Panc1 (cell line): ENCODE results near the gene SLC12A3. TPM values are rescaled to one million over a fixed set of nuclear protein-coding genes. Genes with fewer than 3 reads are reported as not detected.

Experiments
- ATAC-seq: fragments of 200-7000 bp; cut with Tn5 transposase; 2 replicates; pipeline ENCODE4 v1.9.1; 2020; ENCODE audit warnings: mild to moderate bottlenecking, moderate library complexity
- BruUV-seq: library from RNA; stranded (reverse); fragments of 400-500 nt; replicated peaks from 2 replicates; lab custom pipeline; 2021; lab: Mats Ljungman, UMichigan
- CTCF ChIA-PET: fragments of 300-600 bp; sonication (Branson Sonifier 250); formaldehyde crosslinking; loops from one replicate; lab custom pipeline; 2022; ENCODE audit warnings: antibody characterized with exemption; lab: Charles Lee
- POLR2A ChIA-PET: fragments of 300-600 bp; sonication (Branson Sonifier 250); formaldehyde crosslinking; loops from one replicate; lab custom pipeline; 2022; ENCODE audit warnings: antibody characterized with exemption; lab: Charles Lee
- DNase-seq: peaks from one replicate; pipeline ENCODE4 v3.0.0-alpha.2; 2010; ENCODE audit warnings: low read depth, low spot score
- H3K27ac ChIP-seq: 2 replicates; pipeline ENCODE4 v1.5.1; 2011; ENCODE audit warnings: mild to moderate bottlenecking, low read length, inconsistent platforms
- H3K27me3 ChIP-seq: fragments of 200-500 bp; sonication (Bioruptor generic); 2 replicates; pipeline ENCODE4 v1.6.0; 2014; ENCODE audit warnings: low read length, inconsistent platforms; ENCODE audit not compliant: control insufficient read depth, insufficient read depth
- H3K36me3 ChIP-seq: fragments of 200-500 bp; sonication (Bioruptor generic); 2 replicates; pipeline ENCODE4 v1.5.1; 2014; ENCODE audit warnings: inconsistent platforms, mild to moderate bottlenecking, low read length, moderate library complexity; ENCODE audit not compliant: control insufficient read depth, insufficient read depth
- H3K4me1 ChIP-seq: 2 replicates; pipeline ENCODE4 v1.5.1; 2011; ENCODE audit warnings: inconsistent platforms, mild to moderate bottlenecking, low read length, moderate library complexity; ENCODE audit not compliant: control insufficient read depth, insufficient read depth
- H3K4me3 ChIP-seq, 2 experiments: 2 replicates each; pipeline ENCODE4 v1.5.1; 2011 to 2012; ENCODE audit warnings: low read depth in 2 of 2, low read length in 2 of 2, mild to moderate bottlenecking in 2 of 2, inconsistent platforms in 1 of 2, moderate library complexity in 1 of 2
- H3K9me3 ChIP-seq: fragments of 200-500 bp; sonication (Bioruptor generic); 2 replicates; pipeline ENCODE4 v1.5.1; 2014; ENCODE audit warnings: low read depth, mild to moderate bottlenecking, inconsistent platforms, low read length, moderate library complexity; ENCODE audit not compliant: control insufficient read depth, insufficient read depth
- CTCF ChIP-seq: fragments of 450-650 bp; IDR thresholded peaks from 2 replicates; pipeline ENCODE4 v1.5.1; 2017; ENCODE audit warnings: mild to moderate bottlenecking
- POLR2AphosphoS5 ChIP-seq: IDR thresholded peaks from 2 replicates; pipeline ENCODE4 v1.6.1; 2012; ENCODE audit warnings: mild to moderate bottlenecking, low read depth, low read length, moderate library complexity
- SIN3A ChIP-seq: IDR thresholded peaks from 2 replicates; pipeline ENCODE4 v1.6.1; 2012; ENCODE audit warnings: low read depth, mild to moderate bottlenecking, low read length, moderate library complexity, borderline replicate concordance; ENCODE audit not compliant: insufficient read depth
- TCF7L2 ChIP-seq: IDR thresholded peaks from 2 replicates; pipeline ENCODE4 v1.6.1; 2011; ENCODE audit warnings: mild to moderate bottlenecking, low read depth, low read length, inconsistent platforms
- in situ Hi-C: cut with HindIII; loops from 2 replicates; pipeline ENCODE4 v1.10.0; 2016; ENCODE audit warnings: low sequenced_read_pairs, low pct_unique_long_range_greater_than_20kb
- intact Hi-C: fragments of 100-400 bp; cut with micrococcal nuclease; formaldehyde crosslinking; loops from one replicate; pipeline ENCODE4 v1.10.0; 2022; ENCODE audit not compliant: unreplicated experiment
- total RNA-seq: library from RNA; stranded (reverse); gene quantifications from one replicate; pipeline ENCODE4 v1.2.1, GENCODE V29; 2021; ENCODE audit not compliant: unreplicated experiment
- TF ChIP-seq, protein P1 (sequence below), 2 experiments: IDR thresholded peaks; 2 replicates each; pipeline ENCODE4 v1.6.1; 2011 to 2012; ENCODE audit warnings: low read depth in 2 of 2, control low read depth in 1 of 2, low read length in 1 of 2, mild to moderate bottlenecking in 1 of 2, moderate library complexity in 1 of 2; ENCODE audit not compliant: insufficient read depth in 1 of 2

Gene SLC12A3
- total RNA-seq, 1 experiment from 2014 or later: 0.15 TPM

GRCh38 chr16:56911771-56912571, 47.0 kb downstream of the SLC12A3 start:
- in situ Hi-C loops: no loop called here
- no peak for TF ChIP-seq POLR2AphosphoS5
- Histone ChIP-seq H3K27ac (no peak overlapping the region), H3K4me1 (no peaks in the 10 kb centered on the region), H3K4me3 (no peak overlapping the region), H3K9me3 (no peaks in the 10 kb centered on the region), H3K27me3 (no peaks in the 10 kb centered on the region), H3K36me3 (no peaks in the 10 kb centered on the region)
- intact Hi-C loops: no loop called here
- no peak for ATAC-seq
- DNase-seq: no peak
- no TSS peak for BruUV-seq
- ChIA-PET POLR2A (interaction anchor here (0.6 kb wide), 1 partner anchor 20 kb away, joined by 5 read pairs; the partner anchor contains the start of gene HERPUD1), CTCF (no interaction called here)

- DNase-seq: no peak
- Histone ChIP-seq H3K9me3 (no peaks in the 10 kb centered on the region), H3K27ac (no peak overlapping the region)
These were observed 48.0 kb downstream of the SLC12A3 start for GRCh38 chr16:56912746-56913708.

GRCh38 chr16:56914896-56915295, 49.9 kb downstream of the SLC12A3 start:
- ChIA-PET CTCF (no interaction called here), POLR2A (no interaction called here)
- H3K4me1 ChIP-seq: no peaks in the 10 kb centered on the region
- DNase-seq (no peak), ATAC-seq (no peak)
- no peaks in the 10 kb centered on the region for H3K27me3 ChIP-seq
- no TSS peak for BruUV-seq
- intact Hi-C loops (no loop called here), in situ Hi-C loops (no loop called here)
- no peak overlapping the region for H3K27ac ChIP-seq
- H3K4me3 ChIP-seq: no peak overlapping the region
- no peaks in the 10 kb centered on the region for H3K9me3 ChIP-seq
- H3K36me3 ChIP-seq: no peaks in the 10 kb centered on the region
- TF ChIP-seq TCF7L2: no peak
- no peak for TF ChIP-seq POLR2AphosphoS5
- TF ChIP-seq, protein P1, sequence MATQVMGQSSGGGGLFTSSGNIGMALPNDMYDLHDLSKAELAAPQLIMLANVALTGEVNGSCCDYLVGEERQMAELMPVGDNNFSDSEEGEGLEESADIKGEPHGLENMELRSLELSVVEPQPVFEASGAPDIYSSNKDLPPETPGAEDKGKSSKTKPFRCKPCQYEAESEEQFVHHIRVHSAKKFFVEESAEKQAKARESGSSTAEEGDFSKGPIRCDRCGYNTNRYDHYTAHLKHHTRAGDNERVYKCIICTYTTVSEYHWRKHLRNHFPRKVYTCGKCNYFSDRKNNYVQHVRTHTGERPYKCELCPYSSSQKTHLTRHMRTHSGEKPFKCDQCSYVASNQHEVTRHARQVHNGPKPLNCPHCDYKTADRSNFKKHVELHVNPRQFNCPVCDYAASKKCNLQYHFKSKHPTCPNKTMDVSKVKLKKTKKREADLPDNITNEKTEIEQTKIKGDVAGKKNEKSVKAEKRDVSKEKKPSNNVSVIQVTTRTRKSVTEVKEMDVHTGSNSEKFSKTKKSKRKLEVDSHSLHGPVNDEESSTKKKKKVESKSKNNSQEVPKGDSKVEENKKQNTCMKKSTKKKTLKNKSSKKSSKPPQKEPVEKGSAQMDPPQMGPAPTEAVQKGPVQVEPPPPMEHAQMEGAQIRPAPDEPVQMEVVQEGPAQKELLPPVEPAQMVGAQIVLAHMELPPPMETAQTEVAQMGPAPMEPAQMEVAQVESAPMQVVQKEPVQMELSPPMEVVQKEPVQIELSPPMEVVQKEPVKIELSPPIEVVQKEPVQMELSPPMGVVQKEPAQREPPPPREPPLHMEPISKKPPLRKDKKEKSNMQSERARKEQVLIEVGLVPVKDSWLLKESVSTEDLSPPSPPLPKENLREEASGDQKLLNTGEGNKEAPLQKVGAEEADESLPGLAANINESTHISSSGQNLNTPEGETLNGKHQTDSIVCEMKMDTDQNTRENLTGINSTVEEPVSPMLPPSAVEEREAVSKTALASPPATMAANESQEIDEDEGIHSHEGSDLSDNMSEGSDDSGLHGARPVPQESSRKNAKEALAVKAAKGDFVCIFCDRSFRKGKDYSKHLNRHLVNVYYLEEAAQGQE (IDR thresholded peaks at IDR 0.05; ENCODE audit: insufficient read depth in 1 of 2, low read depth in 2 of 2, low read length in 1 of 2): no peak
- no peak for TF ChIP-seq SIN3A
- no peak for TF ChIP-seq CTCF

More at GRCh38 chr16:56912746-56913708, 48.0 kb downstream of the SLC12A3 start:
- no peak overlapping the region for H3K4me3 ChIP-seq
- no TSS peak for BruUV-seq
- CTCF ChIA-PET: no interaction called here
- no peak for TF ChIP-seq CTCF
- TF ChIP-seq POLR2AphosphoS5: no peak
- H3K27me3 ChIP-seq: no peaks in the 10 kb centered on the region
- POLR2A ChIA-PET: interaction anchor here (0.6 kb wide), 1 partner anchor 19 kb away, joined by 5 read pairs; the partner anchor contains the start of gene HERPUD1
- H3K36me3 ChIP-seq: no peaks in the 10 kb centered on the region
- intact Hi-C loops: no loop called here
- no peak for ATAC-seq
- no peaks in the 10 kb centered on the region for H3K4me1 ChIP-seq
- in situ Hi-C loops: no loop called here
